Activated T-helper 9 cell treated with anti-CD3 and anti-CD28 coated beads, Interleukin-2, amount 50 U/mL, for 16 hours (primary cell): ENCODE data around the gene FBLN2.

Experiments
- DNase-seq: peaks from one replicate; pipeline ENCODE4 v3.0.0-alpha.2; 2020; ENCODE audit warnings: low read depth

The FBLN2 gene

DNA sequence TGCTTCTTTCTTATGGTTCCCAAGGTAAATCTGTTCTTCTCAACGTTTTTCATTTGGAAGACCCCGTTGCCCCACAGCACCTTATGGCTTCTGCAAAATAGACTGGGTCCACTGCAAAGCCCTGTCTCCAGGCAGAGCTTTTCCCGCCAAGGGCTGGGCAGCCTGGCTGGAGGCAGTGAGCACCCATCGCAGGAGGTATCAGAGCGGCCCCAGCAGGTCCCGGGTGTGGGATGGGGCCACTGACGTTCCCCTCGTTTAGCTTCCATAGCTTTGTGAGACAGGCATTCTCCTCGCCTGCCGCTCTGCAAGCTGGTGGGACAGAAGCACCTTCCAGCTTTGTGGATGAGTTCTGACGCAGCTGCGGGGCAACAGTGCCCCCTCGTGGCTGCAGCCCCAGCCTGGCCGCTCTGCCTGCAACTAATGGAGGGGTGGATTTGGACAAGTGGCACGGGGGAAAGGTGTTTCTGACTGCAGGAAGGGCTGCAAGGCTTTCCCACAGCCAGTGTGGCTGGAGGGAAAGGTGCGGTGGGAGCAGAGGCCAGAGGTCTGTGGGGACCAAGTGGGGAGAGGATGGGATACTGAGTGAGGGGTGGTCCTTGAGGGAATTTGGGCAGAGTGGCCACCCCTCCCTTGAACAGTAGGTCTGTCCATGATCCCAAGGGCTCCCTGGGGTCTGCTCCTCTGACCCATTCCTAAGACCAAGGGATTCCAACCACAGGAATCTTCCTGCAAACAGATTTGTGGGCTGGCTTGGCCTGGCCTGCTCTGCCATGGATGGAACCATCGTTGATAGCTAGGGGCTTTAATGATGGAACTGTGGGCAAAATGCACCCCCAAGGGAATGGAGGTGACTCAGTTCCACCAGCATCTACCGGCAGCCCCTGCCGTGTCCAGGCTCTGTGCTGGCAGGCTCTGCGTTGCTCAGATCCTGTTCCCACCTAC, 99.4 kb downstream of the FBLN2 start:
- DNase-seq = peak; percentile 64

DNA sequence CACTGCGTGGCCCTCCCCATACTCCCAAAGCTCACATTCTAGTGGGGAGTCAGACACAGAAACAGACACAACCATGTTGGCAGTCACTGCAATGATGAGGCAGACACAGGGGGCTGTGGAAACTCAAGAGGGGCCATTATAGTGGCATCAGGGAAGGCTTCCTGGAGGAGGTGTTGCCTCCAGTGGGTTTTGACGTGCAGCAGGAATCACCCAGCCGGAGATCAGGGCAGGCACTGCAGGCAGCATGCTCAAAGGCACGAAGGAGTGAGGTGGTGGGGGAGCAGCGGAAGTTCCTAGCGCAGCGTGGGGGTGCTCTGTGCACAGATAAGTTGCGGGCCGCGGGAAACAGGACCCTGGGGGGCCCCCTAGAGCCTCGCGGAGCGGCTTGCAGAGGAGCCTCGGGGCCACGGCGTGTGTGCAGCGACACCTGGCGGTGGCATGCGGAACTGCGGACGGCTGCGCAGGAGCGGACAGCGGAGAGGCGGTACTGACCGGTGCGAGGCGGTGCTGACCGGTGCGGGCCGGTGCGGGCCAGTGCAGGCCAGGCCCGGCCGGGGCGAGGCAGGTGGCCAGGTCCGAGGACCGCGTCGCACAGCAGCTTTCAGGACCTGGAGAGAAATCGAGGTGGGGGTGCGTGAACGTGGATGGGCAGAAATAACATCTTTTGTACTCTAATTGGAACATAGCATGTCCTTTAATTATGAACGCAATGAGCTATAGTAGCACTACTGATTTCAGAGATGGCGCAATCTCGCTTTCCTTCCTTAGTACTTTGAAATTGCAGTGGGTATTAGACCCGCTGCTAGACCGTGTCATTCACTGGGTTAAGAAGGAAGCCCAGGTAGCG, 101.5 kb downstream of the FBLN2 start:
- DNase-seq = peak; percentile 64

DNA sequence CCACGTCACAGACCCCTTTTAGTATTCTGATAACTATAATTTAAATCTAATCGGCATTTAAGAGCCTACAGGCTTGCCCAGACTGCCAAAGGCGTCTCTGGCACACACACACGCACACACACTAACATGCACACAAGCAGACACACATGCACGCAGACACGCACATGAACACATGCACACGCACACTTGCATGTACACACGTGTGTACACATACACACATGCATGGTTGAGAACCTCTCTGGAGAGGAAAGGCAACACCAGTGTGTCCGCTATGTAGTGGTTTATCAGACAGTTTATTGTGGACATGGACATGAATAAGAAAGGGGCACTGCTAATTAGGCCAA, 102.1 kb downstream of the FBLN2 start:
- DNase-seq = no peak

DNA sequence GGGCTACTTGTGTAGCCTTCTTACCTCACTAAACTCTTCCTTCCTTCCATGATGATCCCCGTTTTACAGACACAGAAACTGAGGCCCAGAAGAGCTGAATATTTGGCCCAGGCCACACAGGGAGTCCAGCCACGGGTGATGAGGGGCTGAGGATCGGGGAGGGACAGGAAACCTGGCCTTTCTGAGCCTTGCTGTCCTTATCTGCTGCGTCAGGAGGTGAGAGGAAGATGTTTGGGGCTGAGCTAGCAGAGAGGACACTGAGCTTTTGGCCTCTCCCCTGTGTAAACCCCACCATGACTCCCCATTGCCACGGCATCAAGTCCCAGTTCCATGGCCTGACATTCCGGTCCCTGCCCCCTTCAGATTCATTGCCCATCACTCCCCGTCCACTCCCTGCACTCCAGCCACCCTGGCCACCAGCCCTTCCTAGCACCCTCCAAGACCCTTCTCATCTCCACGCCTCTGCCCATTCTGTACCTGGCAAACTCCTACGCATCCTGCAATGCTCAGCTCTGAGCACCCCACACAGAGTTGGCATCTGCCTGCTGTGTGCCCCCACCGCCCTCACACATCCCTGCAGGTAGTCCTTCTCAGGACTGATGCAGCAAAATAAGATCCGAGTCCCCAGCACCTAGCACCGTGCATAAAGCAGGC, 103.0 kb downstream of the FBLN2 start:
- no peak for DNase-seq

DNA sequence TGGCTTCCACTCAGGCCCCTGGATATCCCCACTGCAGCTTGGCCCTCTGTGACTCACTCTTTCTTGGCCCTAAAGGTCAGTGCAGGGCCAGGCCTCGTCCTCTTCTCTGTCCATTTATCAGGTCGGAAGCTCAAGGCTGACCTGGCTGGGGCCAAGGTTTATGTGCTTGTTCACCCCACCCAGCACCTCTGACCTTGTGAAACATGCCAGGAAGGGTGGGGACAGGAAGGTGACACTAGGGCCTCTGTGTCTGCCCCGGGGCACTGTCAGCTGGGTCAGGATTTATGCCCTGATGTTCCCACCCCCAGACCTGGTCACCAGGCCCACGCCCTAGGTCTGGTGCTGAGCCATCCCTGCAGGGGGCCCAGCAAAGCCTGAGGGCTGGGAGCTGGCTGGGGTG, 103.8 kb downstream of the FBLN2 start:
- no peak for DNase-seq

DNA sequence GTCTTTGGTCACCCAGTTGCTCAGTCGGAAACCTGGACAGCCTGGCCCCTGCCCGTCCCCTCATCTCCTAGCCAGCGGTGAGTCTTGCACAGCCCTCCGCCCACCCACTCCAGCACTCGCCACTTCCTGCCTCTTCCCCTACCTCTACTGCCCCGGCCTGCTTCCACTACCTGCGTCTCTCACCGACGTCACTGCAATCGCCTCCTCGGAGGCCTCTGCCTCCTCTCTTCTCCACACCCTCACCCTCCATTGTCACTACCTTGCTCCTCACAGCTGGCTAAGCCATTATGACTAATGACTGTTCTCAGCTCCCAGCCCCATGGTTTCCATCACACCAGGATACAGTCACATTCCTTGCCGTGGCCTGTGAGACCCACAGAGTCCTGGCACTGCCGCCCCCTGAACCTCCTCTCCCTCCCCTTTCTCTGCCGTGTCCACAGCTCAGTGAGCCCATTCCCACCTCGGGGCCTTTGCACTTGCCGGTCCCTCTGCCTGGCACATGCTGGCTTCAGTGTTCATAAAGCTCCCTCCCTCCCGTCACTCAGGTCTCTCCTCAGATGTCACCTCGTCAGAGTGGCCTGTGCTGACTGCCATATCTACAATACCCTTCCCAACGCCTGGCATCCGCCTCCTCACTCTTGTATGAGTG, 104.8 kb downstream of the FBLN2 start:
- DNase-seq = no peak

DNA sequence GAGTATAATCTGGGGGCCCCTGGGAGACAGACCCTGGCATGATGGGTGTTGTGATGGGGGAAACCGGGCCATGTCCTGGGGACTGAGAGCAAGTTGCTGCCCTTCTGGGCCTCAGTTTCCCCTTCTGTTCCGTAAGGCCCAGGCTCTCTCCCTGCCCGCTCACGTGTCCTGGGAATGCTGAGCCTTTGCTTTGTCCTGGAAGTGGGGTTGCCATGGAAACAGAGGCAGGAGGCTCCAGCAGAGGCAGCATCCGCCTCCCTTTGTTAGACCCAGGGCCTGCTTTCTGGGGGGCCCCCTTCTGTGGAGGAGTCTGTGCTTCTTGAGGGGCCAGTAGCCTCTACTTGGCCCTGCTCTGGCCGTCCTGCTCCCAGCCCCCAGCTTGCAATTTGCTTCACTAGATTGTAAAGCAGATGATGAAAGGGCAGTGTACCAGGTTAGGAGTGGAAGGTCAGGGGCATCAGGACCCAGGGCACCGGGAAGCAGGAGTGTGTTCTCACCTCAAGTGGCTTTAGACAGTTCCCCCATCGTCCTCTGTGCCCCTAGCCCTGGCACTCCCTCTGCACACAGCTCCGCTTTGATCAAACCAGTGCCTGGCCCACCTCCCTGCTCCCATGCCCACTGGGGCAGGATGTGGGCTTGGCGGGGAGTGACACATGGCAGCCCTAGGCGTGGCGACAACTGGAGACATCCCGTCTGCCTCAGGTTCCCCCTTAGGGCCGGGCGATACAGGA, 105.6 kb downstream of the FBLN2 start:
- DNase-seq = no peak

DNA sequence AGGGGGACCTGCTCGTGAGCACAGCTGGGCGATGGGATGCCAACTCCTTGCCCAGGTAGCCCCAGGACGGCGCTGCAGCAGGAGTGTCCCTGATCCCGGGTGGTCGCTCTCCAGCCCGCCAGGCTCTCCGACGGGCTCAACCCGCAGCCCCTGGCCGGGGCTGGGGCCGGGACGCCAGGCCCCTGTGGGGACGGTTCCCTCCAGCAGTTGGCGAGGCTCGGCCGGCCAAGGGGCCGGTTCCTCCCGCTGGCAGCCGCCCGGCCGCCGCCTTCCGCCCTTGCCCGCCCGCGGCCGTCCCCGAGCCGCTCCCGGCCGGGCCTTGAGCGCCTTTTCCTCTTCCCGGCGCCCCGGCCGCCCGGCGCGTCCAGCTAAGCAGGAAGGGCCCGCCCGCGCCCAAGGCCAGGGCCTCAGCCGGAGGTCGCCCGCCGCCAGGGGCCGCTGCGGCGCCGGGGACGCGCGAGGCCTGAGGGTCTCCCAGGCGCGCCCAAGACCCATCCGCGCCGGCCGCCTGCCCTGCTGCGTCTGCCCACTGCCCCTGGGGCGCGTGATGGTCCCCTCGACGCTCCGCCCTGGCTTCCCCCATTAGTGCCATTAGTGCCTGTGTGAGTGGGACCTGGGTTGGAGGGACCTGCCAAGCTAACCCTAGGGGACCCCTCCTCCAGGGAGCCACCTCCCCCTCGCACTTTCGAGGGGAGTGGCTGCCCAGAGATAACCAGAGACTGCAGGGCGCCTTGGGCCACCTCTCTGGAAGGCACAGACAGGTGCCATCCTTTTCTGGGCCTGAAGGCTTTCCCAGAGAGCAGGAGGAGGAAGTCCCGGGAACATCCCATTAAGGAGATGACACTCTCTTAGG, 106.4 kb downstream of the FBLN2 start:
- DNase-seq = peak; percentile 16

DNA sequence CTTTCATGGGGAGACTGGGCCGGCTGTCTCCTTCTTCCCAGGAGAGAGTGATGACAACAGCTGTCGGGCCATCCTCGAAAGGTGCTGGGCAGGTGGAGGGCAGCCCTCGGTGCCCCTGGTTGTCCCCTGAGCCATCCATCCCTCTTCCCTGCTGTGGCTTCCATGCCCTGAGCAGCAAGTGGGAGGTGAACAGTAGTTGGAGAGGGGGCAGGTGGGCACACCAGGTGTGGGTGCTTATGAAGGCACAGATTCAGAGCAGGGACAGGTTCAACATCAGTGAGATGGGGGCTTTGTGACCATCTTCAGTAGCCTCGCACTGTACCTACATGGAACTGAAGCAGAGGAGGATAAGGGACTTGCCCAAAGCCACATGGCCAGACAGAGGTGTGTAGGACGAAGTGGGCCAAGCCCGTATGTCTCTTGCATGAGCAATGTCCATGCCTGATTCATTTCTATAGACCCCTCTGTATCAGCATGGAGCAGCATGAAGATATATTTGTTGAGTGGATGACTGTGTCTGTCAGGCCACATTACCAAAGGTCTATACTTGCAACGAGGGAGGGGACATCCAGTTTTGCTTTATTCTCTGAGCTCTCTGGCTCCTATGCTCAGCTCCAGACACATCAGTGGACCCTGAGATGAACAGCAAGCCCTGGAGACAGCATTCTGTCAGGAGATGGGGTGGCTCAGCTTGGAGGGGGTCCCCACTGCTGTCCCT, 107.8 kb downstream of the FBLN2 start:
- no peak for DNase-seq

DNA sequence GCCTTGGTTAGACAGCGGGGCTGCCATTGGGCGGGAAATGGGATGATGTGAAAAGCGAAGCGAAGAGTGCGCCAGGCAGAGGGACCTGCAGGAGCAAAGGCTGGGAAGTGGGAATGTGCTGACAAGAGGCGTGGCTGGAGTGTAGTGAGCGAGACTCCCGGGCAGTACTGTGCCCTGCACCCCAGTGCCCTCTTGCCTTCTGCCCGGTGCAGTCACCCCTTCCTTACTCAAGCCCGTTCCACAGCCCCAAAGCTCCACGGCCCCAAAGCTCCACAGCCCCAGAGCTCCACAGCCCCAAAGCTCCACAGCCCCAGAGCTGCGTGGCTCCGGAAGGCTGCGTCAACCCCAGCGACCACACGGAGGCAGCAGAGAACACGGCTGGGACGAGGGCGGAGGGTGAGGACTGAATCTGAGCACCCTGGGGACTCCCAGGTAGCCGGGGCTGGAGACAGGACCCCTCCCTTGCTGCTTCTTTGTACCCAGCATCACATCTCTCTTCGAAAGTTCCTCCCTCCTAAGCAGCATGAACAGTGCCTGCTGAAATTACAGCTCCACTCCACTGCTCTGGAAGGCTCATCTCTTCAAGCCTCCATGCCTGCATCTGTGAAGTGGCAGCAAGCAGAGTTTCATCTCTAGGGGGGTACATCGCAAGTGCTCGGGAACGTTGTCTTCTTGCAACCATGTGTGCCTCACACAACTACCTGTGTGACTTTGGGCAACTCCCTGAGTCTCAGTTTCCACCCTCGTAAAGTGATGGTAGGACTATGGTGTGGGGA, 108.9 kb downstream of the FBLN2 start:
- DNase-seq = peak; percentile 39

DNA sequence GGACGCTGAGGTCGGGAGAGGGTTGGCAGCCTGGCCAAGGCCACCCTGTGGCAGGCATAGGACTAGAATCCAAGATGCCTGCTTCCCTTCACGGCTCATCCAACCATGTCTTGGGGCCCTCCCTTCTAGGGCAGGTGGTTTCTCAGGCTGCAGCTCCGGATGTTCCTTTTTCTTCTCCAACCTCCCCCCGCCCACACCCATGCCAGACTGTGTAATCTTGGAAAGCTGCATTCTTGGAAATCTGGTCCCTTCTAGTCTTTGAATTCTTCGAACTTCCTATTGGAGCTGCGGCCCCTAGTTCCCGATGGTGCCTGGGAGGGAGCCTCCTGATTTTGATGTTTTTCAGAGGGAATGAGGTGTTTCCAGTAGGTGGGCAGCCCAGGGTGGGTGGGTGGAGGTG, 109.8 kb downstream of the FBLN2 start:
- no peak for DNase-seq

DNA sequence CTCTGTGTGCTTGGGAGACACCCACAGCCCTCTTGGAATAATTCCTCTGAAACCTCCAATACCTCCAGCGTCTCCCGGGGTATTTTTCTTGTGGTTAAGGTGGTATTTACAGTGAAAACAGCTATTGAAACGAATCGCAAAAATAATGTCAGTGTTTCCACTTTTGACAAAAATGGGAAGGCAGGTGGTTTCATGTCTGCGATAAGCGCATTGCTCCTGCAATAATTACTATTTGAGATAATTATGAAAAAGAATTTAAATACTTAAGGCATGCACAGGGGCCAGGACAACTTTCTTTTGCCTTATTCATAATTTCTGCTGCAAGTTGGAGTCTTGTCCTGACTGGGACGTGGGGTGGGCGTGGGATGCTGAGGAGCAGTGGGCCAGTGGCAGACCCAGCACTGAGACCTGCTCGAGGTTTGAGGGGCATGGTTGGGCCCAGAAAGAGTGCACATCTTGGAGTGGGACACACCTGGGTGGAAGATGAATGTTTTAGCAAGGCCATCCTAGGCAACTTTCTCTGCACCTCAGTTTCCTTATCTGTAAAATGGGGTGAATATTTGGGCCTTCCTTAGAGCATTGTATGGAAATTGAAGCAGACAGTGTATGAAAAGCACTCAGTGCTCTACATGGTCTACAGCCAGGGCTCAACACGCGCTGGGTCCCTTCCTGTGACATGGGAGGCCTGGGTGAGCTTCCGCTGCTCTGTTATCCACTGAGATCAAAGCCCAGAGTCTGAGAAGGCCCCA, 110.5 kb downstream of the FBLN2 start:
- no peak for DNase-seq

DNA sequence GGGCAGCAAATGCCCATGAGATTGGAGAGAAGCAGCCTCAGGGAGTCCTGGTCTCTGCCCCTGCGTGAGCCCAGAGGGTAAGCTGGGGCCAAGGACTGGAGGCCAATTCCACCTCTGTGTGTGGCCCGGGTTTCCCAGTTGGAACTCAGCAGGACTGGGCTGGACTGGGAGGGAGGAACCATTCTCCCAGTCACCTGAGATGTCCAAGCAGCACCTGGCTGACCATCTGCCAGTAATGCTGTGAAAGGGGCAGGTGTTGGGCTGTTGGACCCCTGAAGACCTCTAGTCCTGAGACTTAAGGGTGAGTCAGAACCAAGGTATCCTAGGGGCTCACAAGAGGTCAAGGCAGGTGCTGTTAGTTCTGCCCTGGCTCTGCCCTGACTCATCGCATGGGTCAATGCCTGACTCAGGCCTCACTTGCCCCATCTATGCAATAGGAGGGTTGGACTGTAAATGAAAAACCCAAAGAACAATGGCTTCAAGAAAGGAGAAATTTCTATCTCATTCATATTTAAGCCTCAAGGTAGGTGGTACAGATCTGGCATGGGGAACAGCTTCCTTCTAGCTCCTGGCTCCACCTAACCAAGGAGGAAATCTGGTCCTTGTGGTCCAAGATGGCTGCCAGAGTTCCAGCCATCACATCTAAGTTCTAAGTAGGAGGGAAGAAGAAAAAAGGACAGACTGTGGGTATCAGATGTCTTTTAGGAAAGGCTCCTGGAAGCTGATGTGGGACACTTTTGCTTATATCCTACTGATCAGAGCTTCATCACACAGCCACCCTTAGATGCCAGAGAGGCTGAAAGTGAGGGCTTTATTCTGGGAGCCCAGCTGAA, 111.3 kb downstream of the FBLN2 start:
- DNase-seq = no peak

DNA sequence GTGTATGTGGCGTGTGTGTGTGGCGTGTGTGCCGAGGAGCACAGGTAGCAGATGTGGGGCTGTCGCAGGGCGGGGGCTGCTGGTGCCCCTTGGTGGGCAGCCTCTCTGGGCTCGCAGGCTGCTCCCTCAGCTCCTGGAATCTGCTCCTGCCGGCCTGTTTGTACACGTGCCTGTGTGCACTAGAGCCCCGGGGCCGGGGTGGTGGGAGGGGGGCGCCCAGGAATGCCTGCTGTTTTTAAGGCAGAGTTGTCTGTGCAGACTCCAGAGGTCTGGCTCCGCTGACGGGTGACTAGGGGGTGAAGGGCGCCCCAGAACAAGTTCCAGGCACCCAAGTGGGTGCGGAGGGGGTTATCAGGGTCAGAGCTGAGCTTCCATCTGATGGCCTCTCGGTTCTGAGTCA, 112.2 kb downstream of the FBLN2 start:
- DNase-seq = no peak

DNA sequence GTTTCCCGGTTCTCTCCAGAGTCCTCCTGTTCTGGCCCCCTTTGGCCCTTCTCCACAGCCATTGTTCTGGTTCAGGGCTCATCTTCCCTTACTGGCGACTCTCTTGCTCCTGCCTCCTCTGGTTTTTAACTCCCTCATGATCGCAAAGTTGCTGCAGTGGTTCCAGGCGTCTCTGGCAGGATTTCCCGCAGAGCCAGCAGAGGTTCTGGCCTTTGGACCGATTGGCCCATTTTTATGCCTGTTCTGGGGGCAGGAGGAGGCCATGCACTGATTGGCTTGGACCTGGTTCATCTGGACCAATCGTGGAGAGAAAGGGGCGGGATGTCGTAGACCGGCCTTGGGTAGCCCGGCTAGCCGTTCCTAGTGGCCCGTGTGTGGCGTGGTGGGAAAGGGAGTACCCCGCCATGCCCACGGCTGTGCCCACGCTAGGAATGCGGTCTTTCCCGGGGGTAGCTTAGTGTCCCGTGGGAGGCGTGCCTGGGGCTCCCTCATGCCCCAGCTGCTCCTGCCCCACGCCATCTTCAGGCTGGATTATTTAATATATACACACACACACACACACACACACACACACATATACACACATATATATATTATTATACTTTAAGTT, 113.4 kb downstream of the FBLN2 start:
- DNase-seq = no peak

DNA sequence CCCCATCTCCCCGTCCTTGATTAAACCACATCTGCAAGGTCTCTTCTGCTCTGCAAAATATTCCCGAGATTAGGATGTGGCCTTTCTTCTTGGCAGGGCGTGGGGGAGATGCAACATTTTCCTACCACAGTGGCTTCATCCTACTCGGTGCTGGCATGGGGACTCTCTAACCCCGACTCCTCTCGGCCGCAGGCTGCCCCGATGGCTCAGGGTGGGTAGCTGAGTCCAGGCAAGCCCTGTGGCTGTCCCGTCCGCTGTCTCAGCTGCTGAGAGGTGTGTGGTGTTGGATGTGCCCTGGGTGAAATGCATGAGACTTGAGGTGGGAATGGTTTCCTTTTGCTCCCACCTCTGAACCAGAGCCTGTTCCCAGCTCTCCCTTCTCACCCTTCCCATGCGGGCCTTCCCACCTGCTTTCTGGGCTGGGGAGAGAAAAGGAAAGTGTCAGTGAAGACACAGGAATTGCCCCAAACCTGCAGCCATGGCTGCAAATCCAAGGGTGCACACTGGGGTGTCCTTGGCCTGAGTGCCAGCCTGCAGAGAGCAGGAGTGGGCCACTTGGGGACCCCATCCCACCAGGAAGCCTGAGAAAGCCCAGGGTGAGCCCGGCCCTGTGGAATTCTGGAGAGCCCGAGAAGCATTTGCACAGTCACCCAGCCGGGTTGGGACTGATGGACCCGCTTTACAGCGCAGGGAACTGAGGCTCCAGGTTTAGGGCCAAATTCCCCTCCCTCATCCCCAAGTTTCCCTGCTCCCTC, 115.0 kb downstream of the FBLN2 start:
- DNase-seq = no peak
